Vagina (tissue), 2 donors: Measurements from ENCODE around the gene JAM3.

Experiments
- CTCF ChIP-seq, 3 experiments: fragments of 450-650 bp in 2 of 3; fragments of 200-600 bp in 1 of 3; sonication (generic) in 1 of 3; IDR thresholded peaks; one replicate each; pipeline ENCODE4 v1.5.1; 2017 to 2019; ENCODE audit warnings: antibody characterized with exemption in 3 of 3, mild to moderate bottlenecking in 2 of 3, moderate library complexity in 2 of 3
- POLR2AphosphoS5 ChIP-seq, 2 donors: sonication (generic); formaldehyde crosslinking; IDR thresholded peaks; one replicate each; pipeline ENCODE4 v1.9.0; 2017; ENCODE audit warnings: antibody characterized with exemption in 2 of 2, mild to moderate bottlenecking in 2 of 2, low read depth in 1 of 2; ENCODE audit not compliant: insufficient read depth in 1 of 2

- TF ChIP-seq CTCF (IDR thresholded peaks at IDR 0.05) (no peak), POLR2AphosphoS5 (IDR thresholded peaks at IDR 0.05; ENCODE audit: insufficient read depth in 1 of 2, low read depth in 1 of 2) (no peak)
Observed at GRCh38 chr11:134119094-134119493, 50.2 kb downstream of the JAM3 start.
